ENCODE data around the gene ZNF70. TPM values are rescaled to one million over a fixed set of nuclear protein-coding genes. Genes with fewer than 3 reads are reported as not detected.
A peak's percentile ranks its signal among the peaks of the same experiment; 100 is the strongest.

Gene ZNF70
- total and polyA plus RNA-seq, 2 of the 13 experiments (the other 11 are each of a cell fraction or from before 2014, with no cell fraction given) = 0.62 to 3.6 TPM

DNA sequence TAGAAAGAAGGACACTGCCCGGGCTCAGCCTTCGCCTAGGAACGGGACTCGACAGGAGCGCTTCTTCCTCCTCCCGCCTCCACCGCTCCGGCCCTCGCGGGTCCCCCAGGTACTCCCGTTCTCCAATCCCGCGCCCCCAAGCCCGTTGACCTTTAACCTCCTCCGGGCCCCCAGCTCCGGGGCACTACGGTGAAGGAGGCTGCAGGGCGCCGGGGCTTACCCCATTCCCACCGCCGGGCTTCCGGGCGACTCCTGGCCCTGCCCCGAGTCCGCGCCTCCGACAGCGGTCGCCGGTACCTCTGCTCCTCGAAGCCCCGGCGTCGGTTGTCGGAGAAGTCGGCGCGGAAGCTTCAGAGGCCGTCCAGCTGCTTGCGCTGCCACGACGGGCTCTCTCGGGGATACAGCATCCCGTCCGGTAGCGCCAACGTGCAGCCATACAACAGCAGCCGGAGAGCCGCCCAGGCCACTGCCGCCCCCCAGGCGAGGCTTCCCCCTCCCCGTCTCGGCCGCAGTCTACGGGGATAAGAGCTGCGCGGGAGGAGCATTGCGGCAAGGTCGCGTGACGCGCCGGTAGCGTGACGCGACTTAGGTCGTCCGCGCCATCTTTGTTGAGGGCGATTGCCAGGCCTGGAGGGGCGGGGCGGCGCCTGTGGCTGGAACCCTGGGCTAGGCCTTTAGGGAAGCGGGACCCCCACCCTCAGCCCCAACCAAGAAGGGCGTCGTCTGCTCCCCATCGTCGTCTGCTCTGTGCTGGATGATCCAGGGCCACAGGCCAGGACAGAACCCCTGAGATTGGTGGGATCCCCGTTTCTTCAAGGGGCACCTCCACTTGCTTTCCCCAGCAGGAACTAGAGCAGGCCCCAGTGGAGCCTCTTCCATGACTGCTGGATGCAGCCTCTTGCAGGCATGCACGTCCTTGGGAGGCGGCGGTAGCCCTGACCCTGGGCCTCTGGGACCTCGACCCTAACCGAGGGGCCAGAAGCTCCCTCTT, 33.8 kb downstream of the ZNF70 start (continued):
- TF ChIP-seq, protein P1, sequence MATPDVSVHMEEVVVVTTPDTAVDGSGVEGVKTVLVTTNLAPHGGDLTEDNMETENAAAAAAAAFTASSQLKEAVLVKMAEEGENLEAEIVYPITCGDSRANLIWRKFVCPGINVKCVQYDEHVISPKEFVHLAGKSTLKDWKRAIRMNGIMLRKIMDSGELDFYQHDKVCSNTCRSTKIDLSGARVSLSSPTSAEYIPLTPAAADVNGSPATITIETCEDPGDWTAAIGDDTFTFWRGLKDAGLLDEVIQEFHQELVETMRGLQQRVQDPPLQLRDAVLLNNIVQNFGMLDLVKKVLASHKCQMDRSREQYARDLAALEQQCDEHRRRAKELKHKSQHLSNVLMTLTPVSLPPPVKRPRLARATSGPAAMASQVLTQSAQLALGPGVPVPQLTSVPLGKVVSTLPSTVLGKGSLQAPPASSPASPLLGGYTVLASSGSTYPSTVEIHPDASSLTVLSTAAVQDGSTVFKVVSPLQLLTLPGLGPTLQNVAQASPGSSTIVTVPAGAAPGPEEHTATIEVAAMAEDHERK (CRISPR knock-in tag; IDR thresholded peaks at IDR 0.05; ENCODE audit: low read depth) = peak; percentile 87
- TF ChIP-seq ZNF263 (CRISPR knock-in tag; IDR thresholded peaks at IDR 0.05) = peak; percentile 44
- peak; percentile 69; the same call in 1 of the 2 replicates for TF ChIP-seq ZBTB21 (CRISPR knock-in tag; IDR thresholded peaks at IDR 0.05)
- TF ChIP-seq RFXAP (CRISPR knock-in tag; IDR thresholded peaks at IDR 0.05; ENCODE audit: borderline replicate concordance) = peak; percentile 75
- peak; percentile 92 for TF ChIP-seq PHF8 (CRISPR knock-in tag; IDR thresholded peaks at IDR 0.05)
- peak; percentile 37 for TF ChIP-seq U2AF1 (optimal IDR thresholded peaks at IDR 0.05; ENCODE audit: low read depth, low read length)
- TF ChIP-seq TCF7 (IDR thresholded peaks at IDR 0.05; ENCODE audit: low read depth) = no peak
- peak; percentile 93 for TF ChIP-seq GABPB1 (CRISPR knock-in tag; IDR thresholded peaks at IDR 0.05)
- peak; percentile 77; the same call in 1 of the 2 replicates for TF ChIP-seq ZNF451 (CRISPR knock-in tag; IDR thresholded peaks at IDR 0.05)
- TF ChIP-seq FOXK2 (IDR thresholded peaks at IDR 0.05) = no peak
- 0 out of 2 replicates have a peak, but pooled peaks have one; percentile 61 for TF ChIP-seq CBFB (CRISPR knock-in tag; IDR thresholded peaks at IDR 0.05)
- TF ChIP-seq, protein P2, sequence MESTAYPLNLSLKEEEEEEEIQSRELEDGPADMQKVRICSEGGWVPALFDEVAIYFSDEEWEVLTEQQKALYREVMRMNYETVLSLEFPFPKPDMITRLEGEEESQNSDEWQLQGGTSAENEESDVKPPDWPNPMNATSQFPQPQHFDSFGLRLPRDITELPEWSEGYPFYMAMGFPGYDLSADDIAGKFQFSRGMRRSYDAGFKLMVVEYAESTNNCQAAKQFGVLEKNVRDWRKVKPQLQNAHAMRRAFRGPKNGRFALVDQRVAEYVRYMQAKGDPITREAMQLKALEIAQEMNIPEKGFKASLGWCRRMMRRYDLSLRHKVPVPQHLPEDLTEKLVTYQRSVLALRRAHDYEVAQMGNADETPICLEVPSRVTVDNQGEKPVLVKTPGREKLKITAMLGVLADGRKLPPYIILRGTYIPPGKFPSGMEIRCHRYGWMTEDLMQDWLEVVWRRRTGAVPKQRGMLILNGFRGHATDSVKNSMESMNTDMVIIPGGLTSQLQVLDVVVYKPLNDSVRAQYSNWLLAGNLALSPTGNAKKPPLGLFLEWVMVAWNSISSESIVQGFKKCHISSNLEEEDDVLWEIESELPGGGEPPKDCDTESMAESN (CRISPR knock-in tag; conservative IDR thresholded peaks at IDR 0.05) = no peak
- TF ChIP-seq, protein P3, sequence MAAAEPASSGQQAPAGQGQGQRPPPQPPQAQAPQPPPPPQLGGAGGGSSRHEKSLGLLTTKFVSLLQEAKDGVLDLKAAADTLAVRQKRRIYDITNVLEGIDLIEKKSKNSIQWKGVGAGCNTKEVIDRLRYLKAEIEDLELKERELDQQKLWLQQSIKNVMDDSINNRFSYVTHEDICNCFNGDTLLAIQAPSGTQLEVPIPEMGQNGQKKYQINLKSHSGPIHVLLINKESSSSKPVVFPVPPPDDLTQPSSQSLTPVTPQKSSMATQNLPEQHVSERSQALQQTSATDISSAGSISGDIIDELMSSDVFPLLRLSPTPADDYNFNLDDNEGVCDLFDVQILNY (CRISPR knock-in tag; conservative IDR thresholded peaks at IDR 0.05) = peak; percentile 57; the same call in 1 of the 2 replicates
- no peak for TF ChIP-seq MATR3 (CRISPR knock-in tag; IDR thresholded peaks at IDR 0.05)
- peak; percentile 98 for TF ChIP-seq ZFP90 (CRISPR knock-in tag; IDR thresholded peaks at IDR 0.05; ENCODE audit: borderline replicate concordance)
- TF ChIP-seq ZNF616 (CRISPR knock-in tag; IDR thresholded peaks at IDR 0.05; ENCODE audit: low read depth) = peak; percentile 90
- TF ChIP-seq, protein P4, sequence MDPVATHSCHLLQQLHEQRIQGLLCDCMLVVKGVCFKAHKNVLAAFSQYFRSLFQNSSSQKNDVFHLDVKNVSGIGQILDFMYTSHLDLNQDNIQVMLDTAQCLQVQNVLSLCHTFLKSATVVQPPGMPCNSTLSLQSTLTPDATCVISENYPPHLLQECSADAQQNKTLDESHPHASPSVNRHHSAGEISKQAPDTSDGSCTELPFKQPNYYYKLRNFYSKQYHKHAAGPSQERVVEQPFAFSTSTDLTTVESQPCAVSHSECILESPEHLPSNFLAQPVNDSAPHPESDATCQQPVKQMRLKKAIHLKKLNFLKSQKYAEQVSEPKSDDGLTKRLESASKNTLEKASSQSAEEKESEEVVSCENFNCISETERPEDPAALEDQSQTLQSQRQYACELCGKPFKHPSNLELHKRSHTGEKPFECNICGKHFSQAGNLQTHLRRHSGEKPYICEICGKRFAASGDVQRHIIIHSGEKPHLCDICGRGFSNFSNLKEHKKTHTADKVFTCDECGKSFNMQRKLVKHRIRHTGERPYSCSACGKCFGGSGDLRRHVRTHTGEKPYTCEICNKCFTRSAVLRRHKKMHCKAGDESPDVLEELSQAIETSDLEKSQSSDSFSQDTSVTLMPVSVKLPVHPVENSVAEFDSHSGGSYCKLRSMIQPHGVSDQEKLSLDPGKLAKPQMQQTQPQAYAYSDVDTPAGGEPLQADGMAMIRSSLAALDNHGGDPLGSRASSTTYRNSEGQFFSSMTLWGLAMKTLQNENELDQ (CRISPR knock-in tag; IDR thresholded peaks at IDR 0.05; ENCODE audit: borderline replicate concordance) = no peak
- TF ChIP-seq, protein P5, sequence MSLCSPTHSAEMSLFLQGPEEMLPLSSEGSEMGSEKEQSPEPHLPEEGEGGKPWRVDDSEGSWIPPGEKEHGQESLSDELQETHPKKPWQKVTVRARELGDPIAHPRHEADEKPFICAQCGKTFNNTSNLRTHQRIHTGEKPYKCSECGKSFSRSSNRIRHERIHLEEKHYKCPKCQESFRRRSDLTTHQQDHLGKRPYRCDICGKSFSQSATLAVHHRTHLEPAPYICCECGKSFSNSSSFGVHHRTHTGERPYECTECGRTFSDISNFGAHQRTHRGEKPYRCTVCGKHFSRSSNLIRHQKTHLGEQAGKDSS (CRISPR knock-in tag; IDR thresholded peaks at IDR 0.05; ENCODE audit: borderline replicate concordance, low read depth) = no peak
- TF ChIP-seq, protein P6, sequence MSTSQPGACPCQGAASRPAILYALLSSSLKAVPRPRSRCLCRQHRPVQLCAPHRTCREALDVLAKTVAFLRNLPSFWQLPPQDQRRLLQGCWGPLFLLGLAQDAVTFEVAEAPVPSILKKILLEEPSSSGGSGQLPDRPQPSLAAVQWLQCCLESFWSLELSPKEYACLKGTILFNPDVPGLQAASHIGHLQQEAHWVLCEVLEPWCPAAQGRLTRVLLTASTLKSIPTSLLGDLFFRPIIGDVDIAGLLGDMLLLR (CRISPR knock-in tag; IDR thresholded peaks at IDR 0.05) = peak; percentile 65; the same call in 1 of the 2 replicates
- TF ChIP-seq ZNF749 (CRISPR knock-in tag; IDR thresholded peaks at IDR 0.05; ENCODE audit: borderline replicate concordance) = peak; percentile 50; the same call in 1 of the 2 replicates
- peak; percentile 66; the same call in 1 of the 2 replicates for TF ChIP-seq ARNTL (CRISPR knock-in tag; IDR thresholded peaks at IDR 0.05)
